Measurements from ENCODE around the gene TMEM163. TPM values are rescaled to one million over a fixed set of nuclear protein-coding genes. Genes with fewer than 3 reads are reported as not detected.
"Not testable (repeated sequence)": the region's sequence is repeated elsewhere in the genome, so short reads cannot be mapped to it uniquely, and the experiment has no call there.

TMEM163 gene
- total and polyA plus RNA-seq, 2 experiments from 2014 or later, result 1.1 TPM

GRCh38 chr2:134507697-134508096 lies 211.1 kb downstream of the TMEM163 start:
- H3K27me3 ChIP-seq, result no peaks in the 10 kb centered on the region
- no peak overlapping the region for H2AFZ ChIP-seq
- no peaks in the 10 kb centered on the region for H4K20me1 ChIP-seq (ENCODE audit: insufficient read depth, poor library complexity, severe bottlenecking)
- no peak overlapping the region for H3K4me3 ChIP-seq
- no peaks in the 10 kb centered on the region for H3K36me3 ChIP-seq (replicated peaks; ENCODE audit: insufficient read depth, low read depth)
- no peaks in the 10 kb centered on the region for H3K79me2 ChIP-seq
- no peaks in the 10 kb centered on the region for H3K4me1 ChIP-seq (ENCODE audit: insufficient read depth)
- 67% methylated on average over 1 of the region's 1 CpG for WGBS (ENCODE audit: low lambda C conversion rate, missing lambda C conversion rate)
- H3K27ac ChIP-seq, result no peak overlapping the region
- no peaks in the 10 kb centered on the region for H3K9me2 ChIP-seq (replicated peaks; ENCODE audit: insufficient read depth)
- no peak for DNase-seq (ENCODE audit: low spot score)
- H3K4me2 ChIP-seq, result no peak overlapping the region
- no peaks in the 10 kb centered on the region for H3K9me3 ChIP-seq (ENCODE audit: low read depth)
- TF ChIP-seq EZH2phosphoT487 (IDR thresholded peaks at IDR 0.05; ENCODE audit: low read depth, severe bottlenecking, unreplicated experiment), result no peak
- no peak for TF ChIP-seq EZH2 (IDR thresholded peaks at IDR 0.05; ENCODE audit: borderline replicate concordance)
- TF ChIP-seq CTCF (IDR thresholded peaks at IDR 0.05; ENCODE audit: poor library complexity), result no peak

GRCh38 chr2:134507159-134507558 lies 211.6 kb downstream of the TMEM163 start:
- DNase-seq (ENCODE audit: low spot score); H3K4me3 ChIP-seq; H3K4me2 ChIP-seq; H3K9me2 ChIP-seq (replicated peaks; ENCODE audit: insufficient read depth); H2AFZ ChIP-seq; H3K79me2 ChIP-seq; H3K4me1 ChIP-seq (ENCODE audit: insufficient read depth); H3K36me3 ChIP-seq (replicated peaks; ENCODE audit: insufficient read depth, low read depth); H4K20me1 ChIP-seq (ENCODE audit: insufficient read depth, poor library complexity, severe bottlenecking); H3K9me3 ChIP-seq (ENCODE audit: low read depth); H3K27me3 ChIP-seq; H3K27ac ChIP-seq: not testable (repeated sequence)
- 97% methylated on average over 8 of the region's 8 CpGs for WGBS (ENCODE audit: low lambda C conversion rate, missing lambda C conversion rate)

DNA sequence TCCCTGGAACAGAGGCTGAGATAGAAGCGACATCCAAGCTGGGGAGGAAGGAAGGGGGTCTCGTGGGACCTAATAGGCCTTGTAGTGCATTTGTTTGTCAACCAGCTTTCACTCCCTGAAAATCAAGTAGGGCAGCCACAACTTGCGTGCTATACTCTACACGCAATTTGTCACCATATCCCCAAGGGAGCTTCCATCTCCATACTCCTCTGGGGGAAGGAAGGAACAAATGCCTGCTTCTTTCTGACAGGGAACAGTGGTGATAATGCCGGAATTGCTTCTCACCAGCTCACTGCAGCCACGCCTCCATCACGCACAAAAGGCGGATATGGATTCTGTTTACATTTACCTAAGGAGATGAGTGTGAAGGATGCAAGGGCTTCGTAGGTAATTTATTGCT lies 213.4 kb downstream of the TMEM163 start:
- H3K27me3 ChIP-seq, result no peaks in the 10 kb centered on the region
- no peaks in the 10 kb centered on the region for H3K79me2 ChIP-seq
- H3K27ac ChIP-seq, result no peak overlapping the region
- no peaks in the 10 kb centered on the region for H3K9me3 ChIP-seq (ENCODE audit: low read depth)
- no peaks in the 10 kb centered on the region for H3K4me1 ChIP-seq (ENCODE audit: insufficient read depth)
- no peaks in the 10 kb centered on the region for H3K36me3 ChIP-seq (replicated peaks; ENCODE audit: insufficient read depth, low read depth)
- WGBS (ENCODE audit: low lambda C conversion rate, missing lambda C conversion rate), result 75% methylated on average over 9 of the region's 9 CpGs
- no peaks in the 10 kb centered on the region for H3K9me2 ChIP-seq (replicated peaks; ENCODE audit: insufficient read depth)
- H2AFZ ChIP-seq, result no peak overlapping the region
- TF ChIP-seq EZH2 (IDR thresholded peaks at IDR 0.05; ENCODE audit: borderline replicate concordance), result no peak
- TF ChIP-seq CTCF (IDR thresholded peaks at IDR 0.05; ENCODE audit: poor library complexity), result no peak
- no peak for TF ChIP-seq EZH2phosphoT487 (IDR thresholded peaks at IDR 0.05; ENCODE audit: low read depth, severe bottlenecking, unreplicated experiment)
- H3K4me3 ChIP-seq, result no peak overlapping the region
- no peak overlapping the region for H3K4me2 ChIP-seq
- no peaks in the 10 kb centered on the region for H4K20me1 ChIP-seq (ENCODE audit: insufficient read depth, poor library complexity, severe bottlenecking)
- no peak for DNase-seq (ENCODE audit: low spot score)

DNA sequence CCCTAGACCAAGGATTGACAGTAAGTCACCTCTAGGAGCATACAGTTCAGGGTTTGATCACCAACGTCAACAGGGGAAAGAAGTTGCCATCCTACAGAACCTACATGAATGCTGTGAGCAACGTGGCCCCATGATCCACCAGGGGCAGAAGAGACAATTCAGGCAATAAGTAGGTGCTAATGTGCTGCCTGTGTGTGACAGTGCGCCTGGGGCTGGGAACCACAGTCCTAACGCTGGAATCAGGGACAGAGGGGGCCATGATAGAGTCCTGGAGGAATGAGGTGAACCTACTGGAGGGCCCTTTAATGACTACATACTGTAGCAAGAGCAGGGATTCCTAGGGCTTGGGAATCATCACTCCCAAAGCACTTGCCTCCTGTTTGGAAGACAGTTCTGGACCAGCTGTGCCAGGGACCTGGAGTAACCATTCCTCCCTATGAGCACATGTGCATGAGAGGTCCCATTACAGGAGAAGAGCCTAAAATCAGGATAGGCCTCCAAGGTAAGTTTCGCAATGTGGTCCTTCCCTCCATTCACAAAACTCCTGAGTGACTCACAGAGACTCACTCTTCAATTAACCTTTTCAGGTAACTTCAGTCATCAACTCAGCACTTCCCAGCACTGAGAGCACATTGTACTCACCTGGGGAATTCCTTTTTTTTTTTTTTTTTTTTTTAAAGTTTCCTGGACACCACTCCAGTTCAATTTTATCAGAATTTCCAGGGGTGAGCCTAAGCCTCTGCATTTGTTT lies 214.0 kb downstream of the TMEM163 start:
- H3K4me1 ChIP-seq (ENCODE audit: insufficient read depth), result no peaks in the 10 kb centered on the region
- DNase-seq (ENCODE audit: low spot score), result no peak
- H4K20me1 ChIP-seq (ENCODE audit: insufficient read depth, poor library complexity, severe bottlenecking), result no peaks in the 10 kb centered on the region
- no peak overlapping the region for H3K27ac ChIP-seq
- H3K9me3 ChIP-seq (ENCODE audit: low read depth), result no peaks in the 10 kb centered on the region
- H3K27me3 ChIP-seq, result no peaks in the 10 kb centered on the region
- TF ChIP-seq CTCF (IDR thresholded peaks at IDR 0.05; ENCODE audit: poor library complexity) (no peak), EZH2 (IDR thresholded peaks at IDR 0.05; ENCODE audit: borderline replicate concordance) (no peak), EZH2phosphoT487 (IDR thresholded peaks at IDR 0.05; ENCODE audit: low read depth, severe bottlenecking, unreplicated experiment) (no peak)
- H3K36me3 ChIP-seq (replicated peaks; ENCODE audit: insufficient read depth, low read depth), result no peaks in the 10 kb centered on the region
- H2AFZ ChIP-seq, result no peak overlapping the region
- no peak overlapping the region for H3K4me2 ChIP-seq
- no peaks in the 10 kb centered on the region for H3K79me2 ChIP-seq
- WGBS (ENCODE audit: low lambda C conversion rate, missing lambda C conversion rate), result 69% methylated on average over 5 of the region's 5 CpGs
- H3K4me3 ChIP-seq, result no peak overlapping the region
- H3K9me2 ChIP-seq (replicated peaks; ENCODE audit: insufficient read depth), result no peaks in the 10 kb centered on the region

All from hepatocyte (in vitro differentiated cells).